BE2C (cell line): ENCODE data around the gene PGC.

Experiments
- DNase-seq: peaks from one replicate; pipeline ENCODE4 v3.0.0-alpha.2; 2020
- H3K27me3 ChIP-seq: fragments of 250-450 bp; sonication (Bioruptor Pico); 2 replicates; pipeline ENCODE4 v1.5.1; 2020; ENCODE audit warnings: mild to moderate bottlenecking
- H3K36me3 ChIP-seq: fragments of 250-450 bp; sonication (Bioruptor Pico); 2 replicates; pipeline ENCODE4 v1.5.1; 2020; ENCODE audit warnings: mild to moderate bottlenecking
- H3K4me1 ChIP-seq: fragments of 250-450 bp; sonication (Bioruptor Pico); 2 replicates; pipeline ENCODE4 v1.5.1; 2020
- H3K4me3 ChIP-seq: 2 replicates; pipeline ENCODE4 v1.5.1; 2011; ENCODE audit warnings: low read depth, low read length
- H3K9me3 ChIP-seq: fragments of 250-450 bp; sonication (Bioruptor Pico); 2 replicates; pipeline ENCODE4 v1.5.1; 2020
- TF ChIP-seq, protein P1 (sequence below): IDR thresholded peaks from 2 replicates; pipeline ENCODE4 v1.5.1; 2012; ENCODE audit warnings: mild to moderate bottlenecking, low read depth, low read length

Gene PGC

DNA sequence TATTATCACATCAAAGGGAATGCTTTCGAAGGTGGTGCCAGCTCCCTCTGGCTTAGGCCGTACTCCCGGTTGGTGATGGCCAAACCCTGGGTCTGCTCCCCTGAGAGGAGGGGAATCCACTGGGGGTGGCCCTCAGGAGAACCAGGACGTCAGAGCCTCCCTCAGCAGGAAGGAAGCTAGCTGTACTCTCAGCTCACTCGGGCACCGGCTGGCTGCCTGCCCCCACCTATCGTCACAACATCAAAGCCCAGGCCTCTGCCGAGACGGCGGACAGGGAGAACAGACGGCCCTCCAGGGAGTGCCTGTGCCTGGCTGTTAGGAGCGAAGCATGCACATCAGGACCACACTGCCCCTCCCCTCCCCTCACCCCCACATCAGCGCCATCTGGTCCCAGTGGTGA lies 9.2 kb upstream of the PGC start:
- Histone ChIP-seq H3K4me1 (no peaks in the 10 kb centered on the region), H3K4me3 (no peak overlapping the region; the same call in 1 of the 2 replicates), H3K27me3 (no peaks in the 10 kb centered on the region), H3K9me3 (no peaks in the 10 kb centered on the region; the same call in 1 of the 2 replicates), H3K36me3 (no peaks in the 10 kb centered on the region)
- peak; percentile 79 for DNase-seq
- TF ChIP-seq, protein P1, sequence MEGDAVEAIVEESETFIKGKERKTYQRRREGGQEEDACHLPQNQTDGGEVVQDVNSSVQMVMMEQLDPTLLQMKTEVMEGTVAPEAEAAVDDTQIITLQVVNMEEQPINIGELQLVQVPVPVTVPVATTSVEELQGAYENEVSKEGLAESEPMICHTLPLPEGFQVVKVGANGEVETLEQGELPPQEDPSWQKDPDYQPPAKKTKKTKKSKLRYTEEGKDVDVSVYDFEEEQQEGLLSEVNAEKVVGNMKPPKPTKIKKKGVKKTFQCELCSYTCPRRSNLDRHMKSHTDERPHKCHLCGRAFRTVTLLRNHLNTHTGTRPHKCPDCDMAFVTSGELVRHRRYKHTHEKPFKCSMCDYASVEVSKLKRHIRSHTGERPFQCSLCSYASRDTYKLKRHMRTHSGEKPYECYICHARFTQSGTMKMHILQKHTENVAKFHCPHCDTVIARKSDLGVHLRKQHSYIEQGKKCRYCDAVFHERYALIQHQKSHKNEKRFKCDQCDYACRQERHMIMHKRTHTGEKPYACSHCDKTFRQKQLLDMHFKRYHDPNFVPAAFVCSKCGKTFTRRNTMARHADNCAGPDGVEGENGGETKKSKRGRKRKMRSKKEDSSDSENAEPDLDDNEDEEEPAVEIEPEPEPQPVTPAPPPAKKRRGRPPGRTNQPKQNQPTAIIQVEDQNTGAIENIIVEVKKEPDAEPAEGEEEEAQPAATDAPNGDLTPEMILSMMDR: no peak

- Histone ChIP-seq H3K4me3 (no peak overlapping the region; the same call in 1 of the 2 replicates), H3K4me1 (no peaks in the 10 kb centered on the region), H3K27me3 (no peaks in the 10 kb centered on the region), H3K9me3 (no peaks in the 10 kb centered on the region; the same call in 1 of the 2 replicates), H3K36me3 (no peaks in the 10 kb centered on the region)
- no peak for DNase-seq
- TF ChIP-seq, protein P1: no peak
Measured at GRCh38 chr6:41755895-41756294, 8.7 kb upstream of the PGC start.

GRCh38 chr6:41750374-41750773 lies 3.2 kb upstream of the PGC start:
- Histone ChIP-seq H3K27me3 (no peaks in the 10 kb centered on the region), H3K4me3 (no peak overlapping the region), H3K9me3 (no peaks in the 10 kb centered on the region), H3K4me1 (peaks cover 8% of the 10 kb centered on the region), H3K36me3 (no peaks in the 10 kb centered on the region)
- TF ChIP-seq, protein P1: no peak
- no peak for DNase-seq

DNA sequence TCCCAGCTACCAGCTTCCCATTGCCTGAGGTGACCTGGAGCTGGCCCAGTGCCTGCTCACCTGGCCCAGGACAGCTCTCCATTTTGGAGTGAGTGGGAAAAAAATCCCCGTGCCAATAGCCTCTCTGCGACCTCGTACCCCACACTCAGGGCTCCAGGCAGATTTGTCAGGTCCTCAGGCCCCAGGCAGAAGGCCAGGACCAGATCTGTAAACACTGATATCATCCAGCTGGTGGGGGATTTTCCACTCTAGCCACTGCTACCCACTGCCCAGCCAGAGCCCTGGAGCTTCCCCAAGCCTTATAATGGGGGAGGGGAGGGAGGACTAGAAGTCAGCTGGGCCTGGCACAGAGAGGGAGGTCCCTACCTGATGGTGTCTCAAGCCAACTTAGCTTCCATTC lies 1.3 kb upstream of the PGC start:
- H3K4me3 ChIP-seq: no peak overlapping the region
- H3K9me3 ChIP-seq: no peaks in the 10 kb centered on the region
- DNase-seq: peak; percentile 32
- TF ChIP-seq, protein P1: no peak
- H3K27me3 ChIP-seq: no peaks in the 10 kb centered on the region
- no peaks in the 10 kb centered on the region for H3K36me3 ChIP-seq
- H3K4me1 ChIP-seq: peaks cover 8% of the 10 kb centered on the region

- TF ChIP-seq, protein P1: no peak
- DNase-seq: no peak
Measured at GRCh38 chr6:41748102-41748477, 893 bp upstream of the PGC start.

GRCh38 chr6:41746107-41746506 lies 1.1 kb downstream of the PGC start:
- TF ChIP-seq, protein P1: no peak
- Histone ChIP-seq H3K9me3 (no peaks in the 10 kb centered on the region), H3K4me1 (peaks cover 8% of the 10 kb centered on the region), H3K4me3 (no peak overlapping the region), H3K27me3 (no peaks in the 10 kb centered on the region), H3K36me3 (no peaks in the 10 kb centered on the region)
- no peak for DNase-seq

More at GRCh38 chr6:41748102-41748477, 893 bp upstream of the PGC start:
- Histone ChIP-seq H3K4me1 (peaks cover 8% of the 10 kb centered on the region), H3K4me3 (no peak overlapping the region), H3K36me3 (no peaks in the 10 kb centered on the region), H3K9me3 (no peaks in the 10 kb centered on the region), H3K27me3 (no peaks in the 10 kb centered on the region)
